CD4-positive, alpha-beta T cell treated with Interleukin-6 at 100 ng/mL for 8 hours (primary cell): ENCODE results near the gene PRDM5.
A peak's percentile ranks its signal among the peaks of the same experiment; 100 is the strongest.

Experiments
- DNase-seq: peaks from one replicate; pipeline ENCODE4 v3.0.0-alpha.2; 2020; ENCODE audit warnings: mixed read lengths, low spot score

Gene PRDM5

GRCh38 chr4:120922381-120923206 lies at the start of gene PRDM5:
Gene PRDM5, minus strand, starts transcription at chr4:120922726. Its CDS starts 118 bp downstream, at chr4:120922608.
- DNase-seq, result no peak

- no peak for DNase-seq
Observed at GRCh38 chr4:120971884-120972283, 49.4 kb upstream of the PRDM5 start.

- DNase-seq, result no peak
Observed at GRCh38 chr4:120965938-120966337, 43.4 kb upstream of the PRDM5 start.

DNA sequence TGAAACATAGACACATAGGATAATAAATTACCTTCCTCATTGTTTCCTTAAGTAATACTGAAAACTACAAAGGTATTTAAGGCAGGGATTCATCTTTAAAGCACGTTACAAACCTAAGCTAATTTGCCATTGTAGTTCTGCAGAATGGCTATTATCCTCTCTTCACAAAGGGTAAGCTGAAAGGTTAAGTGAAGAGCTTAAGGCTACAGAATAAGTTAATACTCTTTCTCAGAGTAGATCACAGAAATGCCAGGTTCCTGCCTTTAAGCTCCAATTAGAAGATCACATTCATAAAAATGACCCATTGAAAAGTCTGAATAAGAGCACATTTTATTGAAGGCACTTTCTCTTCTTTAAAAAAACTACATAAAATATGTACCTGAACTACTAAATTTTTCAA lies 42.1 kb upstream of the PRDM5 start:
- DNase-seq, result no peak

- no peak for DNase-seq
Observed at GRCh38 chr4:120963449-120963848, 40.9 kb upstream of the PRDM5 start.

DNA sequence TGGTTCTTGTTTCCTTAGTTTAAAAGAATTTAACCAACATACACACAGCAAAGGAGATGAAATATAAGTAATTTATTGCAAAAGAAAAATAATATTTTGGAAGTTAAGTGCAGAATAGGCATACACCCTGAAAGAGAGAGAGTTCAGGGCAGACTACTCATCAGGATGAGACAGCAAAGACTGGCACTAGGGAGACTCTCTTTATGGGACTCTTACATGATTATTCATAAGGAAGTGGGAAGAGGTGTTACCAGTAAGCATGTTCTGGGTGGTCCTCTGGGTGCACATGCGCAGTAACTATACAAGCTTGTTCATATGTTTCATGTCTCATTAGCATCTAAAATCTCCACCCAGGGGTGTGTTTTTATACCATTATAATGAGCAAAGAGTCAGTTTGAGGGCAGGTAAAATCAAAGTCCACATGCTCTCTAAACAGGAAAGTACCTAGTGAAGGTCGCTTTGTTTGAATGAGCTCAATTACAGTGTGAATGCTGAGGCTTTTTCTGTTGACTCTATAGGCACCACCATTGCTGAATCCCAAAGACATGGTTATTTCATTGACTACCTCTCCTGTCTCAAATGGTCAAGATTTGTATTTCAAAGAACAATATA lies 38.2 kb upstream of the PRDM5 start:
- no peak for DNase-seq

GRCh38 chr4:120948382-120948781 lies 25.9 kb upstream of the PRDM5 start:
- no peak for DNase-seq

- no peak for DNase-seq
Observed at GRCh38 chr4:120942776-120943175, 20.2 kb upstream of the PRDM5 start.

DNA sequence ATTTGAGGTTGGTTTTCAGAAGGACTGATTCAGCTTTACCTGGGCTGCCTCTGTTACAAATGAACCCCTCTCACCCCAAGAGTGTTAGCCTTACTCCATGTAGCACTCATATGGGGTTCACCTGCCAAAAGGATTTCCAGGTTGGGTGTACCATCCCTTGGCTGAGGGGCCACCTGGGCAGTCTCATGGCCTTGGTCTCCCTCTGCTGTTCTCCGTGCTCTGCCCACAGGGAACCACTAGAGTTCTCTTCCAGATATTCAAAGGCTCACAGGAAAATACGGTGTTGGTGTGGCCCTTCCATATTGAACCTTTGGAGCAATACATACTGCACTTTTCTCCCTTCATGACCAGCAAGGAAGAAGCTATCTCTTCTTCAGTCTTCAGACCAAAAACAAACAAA lies 18.0 kb upstream of the PRDM5 start:
- DNase-seq, result no peak

DNA sequence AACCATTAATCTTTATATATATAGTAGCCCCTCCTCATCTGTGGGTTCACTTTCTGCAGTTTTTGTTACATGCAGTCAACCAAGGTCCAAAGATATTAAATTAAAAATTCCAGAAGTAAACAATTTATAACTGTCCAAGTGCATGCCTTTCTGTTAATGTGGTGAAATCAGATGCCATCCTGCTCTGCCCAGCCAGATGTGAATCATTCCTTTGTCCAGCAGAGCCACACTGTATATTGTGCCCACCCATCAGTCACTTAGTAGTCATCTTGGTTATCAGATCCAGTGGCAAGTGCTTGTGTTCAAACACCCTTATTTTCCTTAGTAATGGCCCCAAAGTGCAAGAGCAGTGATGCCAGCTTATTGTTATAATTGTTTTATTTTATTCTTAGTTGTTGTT lies 17.2 kb upstream of the PRDM5 start:
- no peak for DNase-seq

GRCh38 chr4:120929847-120930246 lies 7.3 kb upstream of the PRDM5 start:
- DNase-seq, result no peak

- no peak for DNase-seq
Observed at GRCh38 chr4:120927801-120928409, 5.4 kb upstream of the PRDM5 start.

- no peak for DNase-seq
Observed at GRCh38 chr4:120926358-120927025, 4.0 kb upstream of the PRDM5 start.

- no peak for DNase-seq
Observed at GRCh38 chr4:120924931-120925330, 2.4 kb upstream of the PRDM5 start.

- no peak for DNase-seq
Observed at GRCh38 chr4:120923207-120923522, 639 bp upstream of the PRDM5 start.

- DNase-seq, result peak; percentile 7
Observed at GRCh38 chr4:120921456-120922380, 808 bp downstream of the PRDM5 start.

GRCh38 chr4:120920666-120921065 lies 1.9 kb downstream of the PRDM5 start:
- no peak for DNase-seq

GRCh38 chr4:120919358-120919757 lies 3.2 kb downstream of the PRDM5 start:
- DNase-seq, result no peak

- no peak for DNase-seq
Observed at GRCh38 chr4:120918788-120919187, 3.7 kb downstream of the PRDM5 start.

DNA sequence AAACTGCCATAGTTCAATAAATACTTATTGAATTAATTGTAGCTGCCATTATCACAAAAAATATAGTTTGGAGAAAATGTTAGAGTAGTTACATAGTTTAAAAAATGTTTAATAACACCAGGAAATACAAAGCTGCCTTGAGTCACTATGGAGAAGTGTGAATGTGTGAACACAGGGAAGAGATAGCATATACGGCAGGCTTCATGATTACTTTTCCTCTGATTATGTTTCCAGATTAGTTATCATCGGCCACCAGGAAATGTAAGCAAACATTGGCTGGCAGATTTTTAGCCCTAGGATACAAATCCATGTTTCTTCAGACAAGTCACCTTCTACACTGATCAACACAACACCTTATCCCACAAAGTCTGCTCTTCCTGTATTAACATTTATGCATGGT lies 4.4 kb downstream of the PRDM5 start:
- no peak for DNase-seq

GRCh38 chr4:120916937-120917336 lies 5.6 kb downstream of the PRDM5 start:
- no peak for DNase-seq

DNA sequence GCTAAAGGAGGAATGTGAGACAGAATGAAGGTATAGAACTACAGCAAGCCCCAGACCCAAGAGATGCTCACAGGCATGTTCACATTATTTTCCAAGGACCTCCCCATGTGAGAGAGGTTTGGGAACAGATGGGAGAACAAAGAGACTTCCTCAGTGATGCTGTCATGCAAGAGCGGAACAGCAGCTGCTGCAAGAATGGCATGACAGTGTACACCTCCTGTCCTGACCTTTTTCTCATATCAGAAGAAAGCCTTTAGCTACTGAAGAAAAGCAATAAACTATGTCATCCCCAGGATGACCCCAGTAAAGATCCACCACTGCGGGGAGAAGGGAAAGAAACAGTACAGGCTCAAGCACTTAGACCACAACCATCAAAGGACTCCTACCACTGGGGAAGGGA lies 7.2 kb downstream of the PRDM5 start:
- DNase-seq, result no peak
